IMR-90 (cell line): ENCODE measurements around the gene SSX2IP. TPM values are rescaled to one million over a fixed set of nuclear protein-coding genes. Genes with fewer than 3 reads are reported as not detected.
"Not testable (repeated sequence)": the region's sequence is repeated elsewhere in the genome, so short reads cannot be mapped to it uniquely, and the experiment has no call there.

Experiments used
- ATAC-seq: fragments of 200-7000 bp; cut with Tn5 transposase; 2 replicates; pipeline ENCODE4 v1.9.1; 2020; ENCODE audit warnings: low read depth, mild to moderate bottlenecking, moderate library complexity
- BruUV-seq: library from RNA; stranded (reverse); fragments of 400-500 nt; replicated peaks from 2 replicates; lab custom pipeline; 2021; lab: Mats Ljungman, UMichigan
- CTCF ChIA-PET: fragments of 300-600 bp; formaldehyde crosslinking; extraction: SDS; loops from one replicate; lab custom pipeline; 2021; ENCODE audit warnings: antibody characterized with exemption; lab: Yijun Ruan, JAX
- POLR2A ChIA-PET: fragments of 300-600 bp; sonication (Branson Sonifier 250); formaldehyde crosslinking; loops from one replicate; lab custom pipeline; 2022; ENCODE audit warnings: antibody characterized with exemption; ENCODE audit not compliant: unreplicated experiment; lab: Charles Lee
- DNase-seq: peaks from one replicate; pipeline ENCODE4 v3.0.0; 2013
- H2AFZ ChIP-seq: replicated peaks from 2 replicates; pipeline ENCODE3; 2013; ENCODE audit warnings: low read length, mild to moderate bottlenecking; ENCODE audit not compliant: poor library complexity
- H2AK5ac ChIP-seq: 2 replicates; pipeline ENCODE4 v1.6.1; 2013; ENCODE audit warnings: low read depth, low read length, inconsistent platforms
- H2AK9ac ChIP-seq: replicated peaks from 2 replicates; pipeline ENCODE3; 2013; ENCODE audit warnings: mild to moderate bottlenecking, low read depth, low read length, moderate library complexity; ENCODE audit not compliant: poor library complexity
- H2BK120ac ChIP-seq: 2 replicates; pipeline ENCODE4 v1.6.1; 2013; ENCODE audit warnings: low read depth, low read length, inconsistent platforms
- H2BK15ac ChIP-seq: 3 replicates; pipeline ENCODE4 v1.6.1; 2013; ENCODE audit warnings: low read depth, low read length, inconsistent platforms
- H2BK20ac ChIP-seq: 2 replicates; pipeline ENCODE4 v1.6.1; 2013; ENCODE audit warnings: low read depth, mild to moderate bottlenecking, inconsistent platforms, low read length, moderate library complexity
- H2BK5ac ChIP-seq: 2 replicates; pipeline ENCODE4 v1.6.1; 2013; ENCODE audit warnings: mild to moderate bottlenecking, low read depth, low read length, inconsistent platforms; ENCODE audit not compliant: poor library complexity, severe bottlenecking
- H3K14ac ChIP-seq: replicated peaks from 2 replicates; pipeline ENCODE4 v1.6.1; 2013; ENCODE audit warnings: low read depth, low read length, inconsistent platforms
- H3K18ac ChIP-seq: 2 replicates; pipeline ENCODE4 v1.6.1; 2013; ENCODE audit warnings: low read depth, low read length, control low read depth
- H3K23ac ChIP-seq: 2 replicates; pipeline ENCODE4 v1.6.1; 2013; ENCODE audit warnings: low read depth, low read length, inconsistent platforms
- H3K27ac ChIP-seq: 2 replicates; pipeline ENCODE4 v1.5.1; 2013; ENCODE audit warnings: mild to moderate bottlenecking, control low read depth, low read length; ENCODE audit not compliant: insufficient read depth
- H3K27me3 ChIP-seq: 2 replicates; pipeline ENCODE4 v1.6.1; 2013; ENCODE audit warnings: low read length; ENCODE audit not compliant: control insufficient read depth, insufficient read depth
- H3K36me3 ChIP-seq: 2 replicates; pipeline ENCODE4 v1.6.1; 2013; ENCODE audit warnings: low read length, mixed read lengths; ENCODE audit not compliant: control insufficient read depth, insufficient read depth
- H3K4ac ChIP-seq: 2 replicates; pipeline ENCODE4 v1.6.1; 2013; ENCODE audit warnings: low read depth, low read length, inconsistent platforms
- H3K4me1 ChIP-seq: 2 replicates; pipeline ENCODE4 v1.6.1; 2013; ENCODE audit warnings: low read length, mixed read lengths; ENCODE audit not compliant: control insufficient read depth, insufficient read depth
- H3K4me2 ChIP-seq: 2 replicates; pipeline ENCODE4 v1.6.1; 2013; ENCODE audit warnings: low read depth, mild to moderate bottlenecking, control low read depth, low read length, moderate library complexity
- H3K4me3 ChIP-seq: 2 replicates; pipeline ENCODE4 v1.5.1; 2013; ENCODE audit warnings: low read depth, mild to moderate bottlenecking, control low read depth, low read length, moderate library complexity; ENCODE audit not compliant: insufficient read depth
- H3K56ac ChIP-seq: 2 replicates; pipeline ENCODE4 v1.6.1; 2013; ENCODE audit warnings: low read length, inconsistent platforms; ENCODE audit not compliant: insufficient read depth; ENCODE audit errors: extremely low read depth
- H3K79me1 ChIP-seq, 2 experiments: 2 replicates each; pipeline ENCODE4 v1.6.1; 2013; ENCODE audit warnings: low read length in 2 of 2, inconsistent platforms in 1 of 2, low read depth in 1 of 2
- H3K9ac ChIP-seq: 2 replicates; pipeline ENCODE4 v1.6.1; 2013; ENCODE audit warnings: low read depth, low read length, control low read depth
- H3K9me1 ChIP-seq: 2 replicates; pipeline ENCODE4 v1.6.1; 2013; ENCODE audit warnings: low read length, inconsistent platforms; ENCODE audit not compliant: insufficient read depth
- H3K9me3 ChIP-seq: 2 replicates; pipeline ENCODE4 v1.6.1; 2013; ENCODE audit warnings: low read length; ENCODE audit not compliant: control insufficient read depth, insufficient read depth
- H4K20me1 ChIP-seq: 2 replicates; pipeline ENCODE4 v1.6.1; 2013; ENCODE audit warnings: low read length, inconsistent platforms; ENCODE audit not compliant: insufficient read depth
- H4K5ac ChIP-seq: 2 replicates; pipeline ENCODE4 v1.6.1; 2013; ENCODE audit warnings: mild to moderate bottlenecking, low read depth, low read length, control low read depth
- H4K8ac ChIP-seq, 2 experiments: 2 replicates each; pipeline ENCODE4 v1.6.1; 2013; ENCODE audit warnings: low read depth in 2 of 2, low read length in 2 of 2, control low read depth in 1 of 2, inconsistent platforms in 1 of 2
- H4K91ac ChIP-seq: 2 replicates; pipeline ENCODE4 v1.6.1; 2013; ENCODE audit warnings: low read depth, low read length, inconsistent platforms; ENCODE audit not compliant: insufficient read depth
- CHD1 ChIP-seq: IDR thresholded peaks from 2 replicates; pipeline ENCODE4 v1.6.1; 2012; ENCODE audit warnings: low read depth, low read length, improper control_type of control experiment
- ELK1 ChIP-seq: fragments of 150-350 bp; IDR thresholded peaks from 2 replicates; pipeline ENCODE4 v1.6.1; 2016; ENCODE audit warnings: low read depth, mild to moderate bottlenecking, low read length, moderate library complexity, borderline replicate concordance
- FOS ChIP-seq: fragments of 150-350 bp; IDR thresholded peaks from 2 replicates; pipeline ENCODE4 v1.6.1; 2016; ENCODE audit warnings: low read depth, low read length
- MAFK ChIP-seq: IDR thresholded peaks from 2 replicates; pipeline ENCODE4 v1.6.1; 2012; ENCODE audit warnings: low read depth, low read length, improper control_type of control experiment
- MAZ ChIP-seq: IDR thresholded peaks from 2 replicates; pipeline ENCODE4 v1.6.1; 2012; ENCODE audit warnings: low read depth, mild to moderate bottlenecking, low read length, improper control_type of control experiment, moderate library complexity, borderline replicate concordance
- MXI1 ChIP-seq: IDR thresholded peaks from 2 replicates; pipeline ENCODE4 v1.6.1; 2012; ENCODE audit warnings: low read depth, mild to moderate bottlenecking, low read length, moderate library complexity, borderline replicate concordance
- POLR2A ChIP-seq: IDR thresholded peaks from 2 replicates; pipeline ENCODE4 v1.6.1; 2012; ENCODE audit warnings: mild to moderate bottlenecking, low read depth, low read length
- RAD21 ChIP-seq: IDR thresholded peaks from 2 replicates; pipeline ENCODE4 v1.6.1; 2012; ENCODE audit warnings: low read length, improper control_type of control experiment
- RCOR1 ChIP-seq: IDR thresholded peaks from 2 replicates; pipeline ENCODE4 v1.6.1; 2012; ENCODE audit warnings: mild to moderate bottlenecking, low read length, improper control_type of control experiment; ENCODE audit not compliant: insufficient replicate concordance
- RFX5 ChIP-seq: IDR thresholded peaks from 2 replicates; pipeline ENCODE4 v1.8.0; 2012; ENCODE audit warnings: low read depth, mild to moderate bottlenecking, low read length, moderate library complexity
- WGBS, 2 experiments: methylation state at CpG; one replicate each; pipeline versions ENCODE4 v1.1.5 to v1.1.7; 2013; ENCODE audit warnings: missing lambda C conversion rate in 2 of 2; ENCODE audit not compliant: insufficient read length in 1 of 2; ENCODE audit errors: extremely low coverage in 2 of 2; 5-methylcytosine and 5-hydroxymethylcytosine counted together
- dilution Hi-C: fragments of 300-500 bp; cut with HindIII; formaldehyde crosslinking; loops from one replicate; pipeline ENCODE4 v1.14.3; 2018; ENCODE audit warnings: low sequenced_read_pairs; ENCODE audit not compliant: unreplicated experiment
- in situ Hi-C: fragments of 300-500 bp; cut with MboI; formaldehyde crosslinking; loops from 3 replicates; pipeline ENCODE4 v1.14.3; 2019; ENCODE audit warnings: low sequenced_read_pairs, inconsistent platforms, mixed read lengths
- intact Hi-C: fragments of 100-400 bp; cut with micrococcal nuclease; formaldehyde crosslinking; loops from 2 replicates; pipeline ENCODE4 v1.10.0; 2022
- polyA plus RNA-seq, 3 experiments: library from polyadenylated mRNA; depleted of rRNA; stranded (reverse); fragments of >200 nt; gene quantifications; 2 replicates each; pipeline ENCODE4 v1.2.3, GENCODE V29; 2012; ENCODE audit warnings: low replicate concordance in 1 of 3
- total RNA-seq: library from RNA; depleted of rRNA; stranded (reverse); fragments of >200 nt; gene quantifications from 2 replicates; pipeline ENCODE4 v1.2.3, GENCODE V29; 2012

SSX2IP gene
- total and polyA plus RNA-seq, 2 of the 4 experiments (the other 2 are of a cell fraction), result 7.7 to 13.4 TPM

GRCh38 chr1:84642774-84643173, 47.5 kb downstream of the SSX2IP start:
- Histone ChIP-seq H3K27me3 (no peaks in the 10 kb centered on the region), H4K20me1 (no peaks in the 10 kb centered on the region), H4K91ac (no peak overlapping the region), H3K79me1 (no peaks in the 10 kb centered on the region), H2BK5ac (no peak overlapping the region), H3K9me1 (no peaks in the 10 kb centered on the region), H3K4ac (no peak overlapping the region), H4K8ac (no peak overlapping the region), H3K4me1 (no peaks in the 10 kb centered on the region), H4K5ac (no peak overlapping the region), H3K56ac (no peak overlapping the region), H3K36me3 (peaks cover 5% of the 10 kb centered on the region), H2BK15ac (no peak overlapping the region), H2BK120ac (no peak overlapping the region), H2AFZ (no peak overlapping the region), H2AK9ac (no peak overlapping the region), H3K4me3 (no peak overlapping the region), H3K23ac (no peak overlapping the region), H3K9ac (no peak overlapping the region), H3K14ac (no peak overlapping the region), H2AK5ac (no peak overlapping the region), H2BK20ac (no peak overlapping the region), H3K4me2 (no peak overlapping the region), H3K9me3 (no peaks in the 10 kb centered on the region), H3K27ac (no peak overlapping the region), H3K18ac (no peak overlapping the region)
- DNase-seq (no peak), ATAC-seq (no peak)
- POLR2A ChIA-PET, result no interaction called here
- CTCF ChIA-PET, result no interaction called here
- BruUV-seq, result no TSS peak
- in situ Hi-C loops (no loop called here), dilution Hi-C loops (no loop called here), intact Hi-C loops (no loop called here)
- TF ChIP-seq RCOR1 (no peak), MAZ (no peak), CHD1 (no peak), ELK1 (no peak), MAFK (no peak), RAD21 (no peak), POLR2A (no peak), MXI1 (no peak), FOS (no peak), RFX5 (no peak)

DNA sequence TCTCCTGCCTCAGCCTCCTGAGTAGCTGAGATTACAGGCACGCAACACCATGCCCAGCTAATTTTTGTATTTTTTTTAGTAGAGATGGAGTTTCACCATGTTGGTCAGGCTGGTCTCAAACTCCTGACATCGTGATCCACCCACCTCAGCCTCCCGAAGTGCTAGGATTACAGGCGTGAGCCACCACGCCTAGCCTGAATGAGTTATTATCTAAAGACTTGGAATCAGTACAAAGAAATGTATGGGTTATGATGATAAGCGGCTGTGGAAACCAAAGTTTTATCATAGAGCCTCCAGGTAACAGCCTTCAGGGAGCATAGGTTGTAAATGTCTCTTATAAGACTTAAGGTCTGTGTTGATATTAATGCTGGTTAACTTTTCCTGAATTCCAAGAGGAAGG, 50.5 kb downstream of the SSX2IP start:
- H3K4me2 ChIP-seq, POLR2A ChIA-PET, H3K4me3 ChIP-seq, H4K91ac ChIP-seq, H2BK20ac ChIP-seq, H2BK15ac ChIP-seq, H4K20me1 ChIP-seq, H3K36me3 ChIP-seq, in situ Hi-C loops, H4K5ac ChIP-seq, H3K4me1 ChIP-seq, H3K14ac ChIP-seq, H3K27me3 ChIP-seq, H3K23ac ChIP-seq, H3K9me1 ChIP-seq, ATAC-seq, H2BK5ac ChIP-seq, intact Hi-C loops, H2AFZ ChIP-seq, H3K9me3 ChIP-seq, H4K8ac ChIP-seq, dilution Hi-C loops, DNase-seq, H3K27ac ChIP-seq, H3K79me1 ChIP-seq, H2AK9ac ChIP-seq, H3K56ac ChIP-seq, BruUV-seq, H2AK5ac ChIP-seq, H2BK120ac ChIP-seq, H3K4ac ChIP-seq, H3K9ac ChIP-seq, H3K18ac ChIP-seq: not testable (repeated sequence)
- 80% methylated on average over 1 of the region's 6 CpGs; no CpG with 5 or more reads in 1 of the 2 experiments for WGBS, 2 experiments
- CTCF ChIA-PET, result interaction anchor here (1.8 kb wide), 1 partner anchor 19 kb away, joined by 5 read pairs; no protein-coding TSS in a partner anchor
